MM.1S (cell line): ENCODE measurements around the gene CPLX1.

Experiments
- DNase-seq: peaks from one replicate; pipeline ENCODE4 v3.0.0-alpha.2; 2015
- H2AFZ ChIP-seq: fragments of 300-600 bp; sonication (generic); 2 replicates; pipeline ENCODE4 v1.6.0; 2016; ENCODE audit warnings: antibody characterized with exemption, low read length
- H3F3A ChIP-seq: fragments of 300-600 bp; sonication (generic); 2 replicates; pipeline ENCODE4 v1.6.1; 2016; ENCODE audit warnings: mild to moderate bottlenecking, antibody characterized with exemption, low read length, moderate library complexity, mixed read lengths; ENCODE audit not compliant: insufficient read depth
- H3K27ac ChIP-seq: fragments of 300-600 bp; sonication (generic); 2 replicates; pipeline ENCODE4 v1.5.1; 2016; ENCODE audit warnings: mild to moderate bottlenecking, low read length
- H3K27me3 ChIP-seq: fragments of 300-600 bp; sonication (generic); replicated peaks from 2 replicates; pipeline ENCODE4 v1.6.0; 2016; ENCODE audit warnings: low read length; ENCODE audit not compliant: insufficient read depth
- H3K36me3 ChIP-seq: fragments of 300-600 bp; sonication (generic); replicated peaks from 2 replicates; pipeline ENCODE4 v1.6.1; 2016; ENCODE audit warnings: mild to moderate bottlenecking, low read length, mixed read lengths; ENCODE audit not compliant: insufficient read depth
- H3K4me1 ChIP-seq: fragments of 300-600 bp; sonication (generic); 2 replicates; pipeline ENCODE4 v1.6.1; 2016; ENCODE audit warnings: low read length, mixed read lengths
- H3K4me2 ChIP-seq: fragments of 300-600 bp; sonication (generic); 2 replicates; pipeline ENCODE4 v1.6.0; 2016; ENCODE audit warnings: low read depth, low read length
- H3K4me3 ChIP-seq: fragments of 300-600 bp; sonication (generic); 2 replicates; pipeline ENCODE4 v1.5.1; 2016; ENCODE audit warnings: low read length, mixed read lengths
- H3K79me2 ChIP-seq: fragments of 300-600 bp; sonication (generic); 2 replicates; pipeline ENCODE4 v1.6.1; 2016; ENCODE audit warnings: mixed run types, low read length, mixed read lengths
- H3K9ac ChIP-seq: fragments of 300-600 bp; sonication (generic); 2 replicates; pipeline ENCODE4 v1.6.1; 2016; ENCODE audit warnings: low read length, mixed read lengths
- H3K9me2 ChIP-seq: fragments of 300-600 bp; sonication (generic); replicated peaks from 2 replicates; pipeline ENCODE4 v1.6.1; 2016; ENCODE audit warnings: mild to moderate bottlenecking, low read length, mixed read lengths; ENCODE audit not compliant: insufficient read depth
- H3K9me3 ChIP-seq: fragments of 300-600 bp; sonication (generic); replicated peaks from 2 replicates; pipeline ENCODE4 v1.6.1; 2016; ENCODE audit warnings: mild to moderate bottlenecking, low read length, mixed read lengths; ENCODE audit not compliant: insufficient read depth
- H4K20me1 ChIP-seq: fragments of 300-600 bp; sonication (generic); 2 replicates; pipeline ENCODE4 v1.6.1; 2016; ENCODE audit warnings: mild to moderate bottlenecking, low read length, moderate library complexity, mixed read lengths; ENCODE audit not compliant: insufficient read depth
- CTCF ChIP-seq: fragments of 300-600 bp; sonication (generic); IDR thresholded peaks from 2 replicates; pipeline ENCODE4 v1.5.1; 2016; ENCODE audit warnings: antibody characterized with exemption, low read length, mixed read lengths
- EZH2 ChIP-seq: fragments of 300-600 bp; sonication (generic); optimal IDR thresholded peaks from 2 replicates; pipeline ENCODE3; 2017; ENCODE audit warnings: low read depth, mild to moderate bottlenecking, antibody characterized with exemption, low read length, mixed read lengths
- EZH2phosphoT487 ChIP-seq: fragments of 300-600 bp; sonication (generic); IDR thresholded peaks from 2 replicates; pipeline ENCODE4 v1.6.1; 2018; ENCODE audit warnings: antibody characterized with exemption, low read length

CPLX1 gene

DNA sequence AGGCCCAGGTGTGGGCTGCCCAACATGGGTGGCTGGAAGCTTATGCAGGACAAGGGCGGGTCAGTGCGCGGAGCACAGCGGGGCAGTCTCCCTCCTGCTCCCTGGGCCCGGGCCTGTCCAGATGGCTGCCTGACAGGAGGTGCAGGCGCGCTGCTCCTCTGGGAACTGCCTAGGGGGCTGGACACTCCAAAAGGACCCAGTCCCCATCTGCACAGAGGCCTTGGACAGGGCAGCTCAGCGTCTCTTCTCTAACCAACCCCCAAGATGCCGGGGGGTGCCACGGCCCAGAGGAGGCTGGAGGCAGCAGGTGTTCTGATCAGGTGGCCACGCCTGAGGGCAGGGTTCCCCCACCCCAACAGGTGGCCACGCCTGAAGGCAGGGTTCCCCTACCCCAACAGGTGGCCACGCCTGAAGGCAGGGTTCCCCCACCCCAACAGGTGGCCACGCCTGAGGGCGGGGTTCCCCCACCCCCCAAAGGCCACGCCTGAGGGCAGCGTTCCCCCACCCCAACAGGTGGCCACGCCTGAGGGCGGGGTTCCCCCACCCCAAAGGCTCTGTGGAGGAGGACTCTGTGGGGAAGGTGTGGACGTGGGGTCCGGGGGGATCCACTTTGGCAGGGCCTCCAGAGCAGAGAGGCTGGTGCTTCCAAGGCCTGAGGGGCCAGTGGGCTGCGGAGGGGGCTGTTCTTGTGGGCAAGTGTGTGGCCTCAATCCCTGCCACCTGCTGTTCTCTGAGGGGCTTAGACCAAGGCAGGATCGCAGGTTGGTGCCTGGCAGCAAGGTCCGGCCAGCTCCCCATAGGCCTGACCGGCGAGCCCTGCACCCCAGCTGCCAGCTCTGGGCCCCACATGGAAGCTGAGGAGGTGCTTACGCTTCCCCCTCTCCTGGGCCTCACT lies 36.1 kb downstream of the CPLX1 start:
- Histone ChIP-seq H3K27ac (no peak overlapping the region), H3F3A (no peaks in the 10 kb centered on the region), H3K9me2 (no peaks in the 10 kb centered on the region), H3K36me3 (no peaks in the 10 kb centered on the region), H3K4me3 (no peak overlapping the region), H2AFZ (no peak overlapping the region), H3K9ac (no peak overlapping the region), H3K4me2 (no peak overlapping the region), H3K79me2 (no peaks in the 10 kb centered on the region), H4K20me1 (no peaks in the 10 kb centered on the region), H3K9me3 (no peaks in the 10 kb centered on the region), H3K27me3 (no peaks in the 10 kb centered on the region), H3K4me1 (no peaks in the 10 kb centered on the region)
- no peak for TF ChIP-seq EZH2phosphoT487
- TF ChIP-seq EZH2, result no peak
- TF ChIP-seq CTCF, result no peak
- DNase-seq, result no peak

DNA sequence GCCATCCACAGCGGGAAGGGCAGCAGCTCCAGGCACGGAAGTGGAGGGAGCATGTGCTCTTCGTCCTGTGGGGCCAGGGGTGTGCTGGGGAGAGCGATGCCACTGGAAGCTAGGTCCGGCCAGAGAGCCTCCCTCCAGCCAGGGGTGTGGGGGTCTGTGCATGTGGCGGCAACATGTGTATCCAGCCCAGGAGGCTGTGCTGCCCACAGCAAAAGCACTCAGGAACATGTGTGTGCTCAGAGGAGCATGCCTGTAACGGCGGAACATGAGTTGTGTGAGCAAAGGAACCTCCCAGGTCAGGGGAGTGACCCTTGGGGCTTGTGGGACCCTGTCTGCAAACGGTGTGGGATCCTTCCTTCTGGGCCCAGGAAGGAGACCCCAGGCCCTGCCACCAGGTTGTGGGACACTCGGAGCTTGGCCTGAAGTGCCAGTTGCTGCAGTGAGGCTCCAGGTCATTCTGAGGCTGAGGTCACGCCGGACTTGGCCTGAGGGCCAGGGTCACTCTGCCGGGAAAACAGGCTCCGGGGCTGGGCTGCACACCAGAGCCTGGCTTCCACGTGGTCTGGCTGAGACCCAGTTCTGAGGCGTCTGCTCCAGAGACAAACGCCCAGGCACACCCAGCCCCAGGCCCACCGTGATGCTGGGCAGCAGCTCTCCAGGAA lies 37.2 kb downstream of the CPLX1 start:
- H3K4me3 ChIP-seq, result no peak overlapping the region

GRCh38 chr4:788006-788635 lies 37.8 kb downstream of the CPLX1 start:
- H3K4me3 ChIP-seq, result no peak overlapping the region
- H3K4me1 ChIP-seq, result no peaks in the 10 kb centered on the region
- H3K9me3 ChIP-seq, result no peaks in the 10 kb centered on the region
- TF ChIP-seq EZH2 (no peak), EZH2phosphoT487 (no peak)
- H3K27ac ChIP-seq, result no peak overlapping the region
- no peaks in the 10 kb centered on the region for H3K9me2 ChIP-seq
- no peak overlapping the region for H3K4me2 ChIP-seq
- no peak overlapping the region for H3K9ac ChIP-seq
- no peaks in the 10 kb centered on the region for H4K20me1 ChIP-seq
- no peaks in the 10 kb centered on the region for H3K36me3 ChIP-seq
- H3K79me2 ChIP-seq, result no peaks in the 10 kb centered on the region
- H2AFZ ChIP-seq, result no peak overlapping the region
- DNase-seq, result no peak
- no peaks in the 10 kb centered on the region for H3F3A ChIP-seq
- no peaks in the 10 kb centered on the region for H3K27me3 ChIP-seq

More for the DNA sequence above, 37.2 kb downstream of the CPLX1 start:
- Histone ChIP-seq H3K79me2 (no peaks in the 10 kb centered on the region), H3K36me3 (no peaks in the 10 kb centered on the region), H3K27ac (no peak overlapping the region), H2AFZ (no peak overlapping the region), H3K9me2 (no peaks in the 10 kb centered on the region), H3K27me3 (no peaks in the 10 kb centered on the region), H3K9ac (no peak overlapping the region), H3F3A (no peaks in the 10 kb centered on the region), H3K4me2 (no peak overlapping the region), H4K20me1 (no peaks in the 10 kb centered on the region), H3K9me3 (no peaks in the 10 kb centered on the region), H3K4me1 (no peaks in the 10 kb centered on the region)
- TF ChIP-seq EZH2 (no peak), CTCF (no peak), EZH2phosphoT487 (no peak)
- no peak for DNase-seq
